NB4 (cell line): ENCODE results near the gene SLC25A14.

Source experiments
- DNase-seq: peaks from one replicate; pipeline ENCODE4 v3.0.0; 2010; ENCODE audit warnings: low read depth
- H3K4me3 ChIP-seq: one replicate; pipeline ENCODE4 v1.5.1; 2011; ENCODE audit warnings: mild to moderate bottlenecking, low read depth, low read length, moderate library complexity
- CTCF ChIP-seq: IDR thresholded peaks from one replicate; pipeline ENCODE4 v1.5.1; 2012; ENCODE audit warnings: low read depth, low read length
- MYC ChIP-seq: IDR thresholded peaks from 2 replicates; pipeline ENCODE4 v1.6.1; 2011; ENCODE audit warnings: low read depth, low read length
- POLR2A ChIP-seq: IDR thresholded peaks from 2 replicates; pipeline ENCODE4 v1.6.1; 2011; ENCODE audit warnings: mild to moderate bottlenecking; ENCODE audit not compliant: insufficient read length; ENCODE audit errors: extremely low read depth
- TF ChIP-seq, protein P1 (sequence below): IDR thresholded peaks from 2 replicates; pipeline ENCODE4 v1.6.1; 2011; ENCODE audit warnings: low read depth, low read length

Gene SLC25A14

GRCh38 chrX:130339408-130340222, at the start of gene SLC25A14:
SLC25A14 (plus strand) TSS chrX:130339919; CDS start chrX:130340279, 360 bp downstream.
- DNase-seq: peak; percentile 81
- peak within 1 kb of the TSS; percentile 74 for H3K4me3 ChIP-seq
- TF ChIP-seq CTCF (no peak), POLR2A (peak; percentile 61), MYC (no peak)
- TF ChIP-seq, protein P1, sequence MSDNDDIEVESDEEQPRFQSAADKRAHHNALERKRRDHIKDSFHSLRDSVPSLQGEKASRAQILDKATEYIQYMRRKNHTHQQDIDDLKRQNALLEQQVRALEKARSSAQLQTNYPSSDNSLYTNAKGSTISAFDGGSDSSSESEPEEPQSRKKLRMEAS: no peak

GRCh38 chrX:130295519-130296296, 44.0 kb upstream of the SLC25A14 start:
- TF ChIP-seq CTCF: no peak
- no peak for TF ChIP-seq POLR2A
- no peak for TF ChIP-seq MYC
- TF ChIP-seq, protein P1: no peak
- no peak overlapping the region for H3K4me3 ChIP-seq
- no peak for DNase-seq

- TF ChIP-seq, protein P1: no peak
- no peak for TF ChIP-seq POLR2A
- no peak for TF ChIP-seq CTCF
- no peak for TF ChIP-seq MYC
- no peak overlapping the region for H3K4me3 ChIP-seq
- DNase-seq: no peak
Observed at GRCh38 chrX:130296297-130296678, 43.4 kb upstream of the SLC25A14 start.

DNA sequence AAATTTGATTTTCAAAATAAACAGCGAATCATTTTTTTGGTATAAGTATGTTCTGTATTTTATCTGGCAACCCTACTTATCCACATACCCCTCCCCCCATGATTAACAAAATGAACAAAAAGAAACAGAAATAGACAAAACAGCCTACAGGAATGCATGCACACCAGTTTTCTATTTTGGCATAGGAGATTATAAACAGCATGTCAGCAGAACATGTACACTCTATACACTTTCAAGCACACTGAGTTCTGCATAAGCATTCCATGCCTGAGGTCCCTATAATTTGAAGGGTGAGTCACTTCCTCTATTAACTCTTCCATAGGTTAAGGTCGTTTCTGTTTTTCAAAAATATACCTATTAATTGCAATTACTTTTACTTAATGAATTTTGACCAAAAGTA, 43.0 kb upstream of the SLC25A14 start:
- TF ChIP-seq MYC: no peak
- TF ChIP-seq, protein P1: no peak
- DNase-seq: peak; percentile 2

DNA sequence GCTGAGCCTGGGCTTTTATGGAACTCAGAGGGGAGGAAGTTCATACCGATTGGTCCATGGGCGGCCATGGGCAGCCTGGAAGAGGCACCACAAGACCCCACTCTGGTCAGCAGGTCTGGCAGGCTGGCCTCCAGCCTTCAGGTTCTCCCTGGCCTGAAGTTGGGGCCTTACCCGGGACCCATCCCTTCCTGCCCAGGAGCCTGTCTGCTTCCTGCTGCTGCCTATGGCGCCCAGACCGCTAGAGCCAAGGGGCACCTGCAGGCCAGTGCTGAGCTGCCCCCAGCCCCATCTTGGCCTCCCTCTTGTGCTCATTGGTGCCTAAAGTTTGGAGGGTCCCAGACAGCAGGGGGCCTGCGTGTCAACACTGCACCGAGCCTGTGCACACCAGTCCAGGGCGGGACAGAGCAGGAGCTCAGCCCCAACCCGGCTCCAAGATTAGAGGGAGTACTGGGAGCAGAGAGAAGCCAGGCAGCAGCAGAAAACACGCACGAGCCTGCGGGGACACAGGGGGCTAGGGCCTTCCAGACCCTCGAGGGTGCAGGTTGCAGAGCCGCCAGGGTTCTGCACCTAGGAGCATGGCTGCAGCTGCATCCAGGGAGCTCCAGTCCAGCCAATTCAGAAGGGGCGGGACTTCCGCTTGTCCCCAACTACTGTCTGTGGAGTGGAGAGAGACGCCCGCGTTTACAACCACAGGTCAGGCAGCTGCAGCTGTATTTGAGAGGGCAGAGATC, 40.3 kb upstream of the SLC25A14 start:
- no peak overlapping the region for H3K4me3 ChIP-seq
- TF ChIP-seq MYC: no peak
- no peak for TF ChIP-seq POLR2A
- TF ChIP-seq, protein P1: no peak
- no peak for DNase-seq

More for the DNA sequence above, 43.0 kb upstream of the SLC25A14 start:
- no peak overlapping the region for H3K4me3 ChIP-seq

DNA sequence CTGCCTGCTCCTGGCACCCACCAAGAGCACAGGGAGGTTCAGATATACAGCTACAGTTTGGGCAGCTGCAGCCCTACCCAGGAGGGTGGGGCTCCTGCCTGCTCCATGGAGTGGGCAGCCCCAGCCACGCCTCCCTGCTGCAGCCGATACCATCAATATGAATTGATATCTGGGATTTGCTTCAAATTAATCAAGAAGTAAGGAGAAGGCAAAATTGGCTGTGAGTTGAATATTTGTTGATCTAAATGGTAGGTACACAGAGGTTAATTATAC, 39.8 kb upstream of the SLC25A14 start:
- TF ChIP-seq, protein P1: no peak
- TF ChIP-seq MYC (no peak), POLR2A (no peak), CTCF (no peak)
- no peak for DNase-seq
- no peak overlapping the region for H3K4me3 ChIP-seq
